Activated T-cell treated with anti-CD3 and anti-CD28 coated beads for 48 hours (primary cell): Measurements from ENCODE around the gene CYRIA.

Source experiments
- DNase-seq: peaks from one replicate; pipeline ENCODE4 v3.0.0-alpha.2; 2020; ENCODE audit warnings: low read depth

CYRIA gene

GRCh38 chr2:16669388-16669787 is 3.8 kb upstream of the CYRIA start:
- DNase-seq, result no peak

- no peak for DNase-seq
These were observed 791 bp upstream of the CYRIA start for GRCh38 chr2:16666449-16666801.

- DNase-seq, result no peak
These were observed 556 bp downstream of the CYRIA start for GRCh38 chr2:16664809-16665747.

GRCh38 chr2:16664052-16664731 is 1.4 kb downstream of the CYRIA start:
- DNase-seq, result no peak

- DNase-seq, result no peak
These were observed 2.3 kb downstream of the CYRIA start for GRCh38 chr2:16663121-16663905.

- no peak for DNase-seq
These were observed 3.4 kb downstream of the CYRIA start for GRCh38 chr2:16661936-16662839.

GRCh38 chr2:16661526-16661925 is 4.1 kb downstream of the CYRIA start:
- no peak for DNase-seq

- DNase-seq, result no peak
These were observed 5.1 kb downstream of the CYRIA start for GRCh38 chr2:16660556-16660955.

GRCh38 chr2:16660114-16660513 is 5.5 kb downstream of the CYRIA start:
- no peak for DNase-seq

- DNase-seq, result no peak
These were observed 7.4 kb downstream of the CYRIA start for GRCh38 chr2:16658076-16658739.

- no peak for DNase-seq
These were observed 8.0 kb downstream of the CYRIA start for GRCh38 chr2:16657671-16658070.

GRCh38 chr2:16656784-16657391 is 8.7 kb downstream of the CYRIA start:
- no peak for DNase-seq

GRCh38 chr2:16655905-16656642 is 9.6 kb downstream of the CYRIA start:
- DNase-seq, result no peak

- no peak for DNase-seq
These were observed 10.2 kb downstream of the CYRIA start for GRCh38 chr2:16655445-16655837.

- no peak for DNase-seq
These were observed 10.7 kb downstream of the CYRIA start for GRCh38 chr2:16654833-16655444.

GRCh38 chr2:16653799-16654198 is 11.8 kb downstream of the CYRIA start:
- no peak for DNase-seq

GRCh38 chr2:16653083-16653375 is 12.6 kb downstream of the CYRIA start:
- DNase-seq, result no peak

- DNase-seq, result no peak
These were observed 13.1 kb downstream of the CYRIA start for GRCh38 chr2:16652296-16653082.
